Chondrocyte (in vitro differentiated cells): Measurements from ENCODE around the gene GRAMD1B. TPM values are rescaled to one million over a fixed set of nuclear protein-coding genes. Genes with fewer than 3 reads are reported as not detected.

Experiments used
- DNase-seq: peaks from one replicate; pipeline ENCODE4 v3.0.0; 2021; ENCODE audit warnings: mixed read lengths, low spot score
- H3K27ac Mint-ChIP-seq: one replicate; pipeline ENCODE4 v1.8.0; 2021; ENCODE audit warnings: mild to moderate bottlenecking, moderate library complexity, mixed read lengths; ENCODE audit not compliant: unreplicated experiment
- H3K27me3 Mint-ChIP-seq: 2 replicates; pipeline ENCODE4 v1.8.0; 2021; ENCODE audit warnings: low read depth, mixed read lengths
- H3K36me3 Mint-ChIP-seq: 2 replicates; pipeline ENCODE4 v1.8.0; 2021; ENCODE audit warnings: low read depth, mixed read lengths
- H3K4me1 Mint-ChIP-seq: 2 replicates; pipeline ENCODE4 v1.8.0; 2021; ENCODE audit warnings: low read depth, mild to moderate bottlenecking, mixed read lengths
- H3K4me3 Mint-ChIP-seq: one replicate; pipeline ENCODE4 v1.8.0; 2021; ENCODE audit warnings: mild to moderate bottlenecking, moderate library complexity, mixed read lengths; ENCODE audit not compliant: unreplicated experiment
- H3K9me3 Mint-ChIP-seq: 2 replicates; pipeline ENCODE4 v1.8.0; 2021; ENCODE audit warnings: low read depth, mixed read lengths
- CTCF ChIP-seq: fragments of 200-600 bp; sonication (generic); IDR thresholded peaks from 2 replicates; pipeline ENCODE4 v1.5.0; 2021; ENCODE audit warnings: antibody characterized with exemption, mild to moderate bottlenecking, moderate library complexity
- total RNA-seq: library from RNA; stranded (reverse); gene quantifications from 3 replicates; pipeline ENCODE4 v1.2.1, GENCODE V29; 2021

The GRAMD1B gene
- total RNA-seq, 1 donor from 2014 or later, result 0.99 TPM

DNA sequence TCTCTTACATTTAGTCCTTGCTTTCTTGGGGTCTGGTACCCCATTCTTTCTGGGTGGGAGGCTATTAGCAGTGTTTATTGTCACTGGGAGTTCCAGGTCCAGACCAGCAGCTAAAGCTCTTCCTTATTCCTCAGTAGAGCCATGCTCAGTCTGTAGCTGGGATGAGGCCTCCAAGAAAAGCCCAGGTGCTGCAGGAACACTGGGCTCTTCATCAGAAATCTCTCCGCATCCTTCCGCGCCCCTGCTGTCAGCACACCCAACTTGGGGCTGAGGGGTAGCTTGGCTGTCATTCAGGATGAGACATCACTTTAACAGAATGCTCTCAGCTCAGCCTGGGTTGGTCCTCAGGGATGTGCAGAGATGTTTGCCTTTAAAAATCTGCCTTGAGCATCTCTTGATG is 97.5 kb downstream of the GRAMD1B start:
- no peak for DNase-seq
- no peak overlapping the region for H3K4me3 Mint-ChIP-seq
- H3K9me3 Mint-ChIP-seq, result no peaks in the 10 kb centered on the region
- no peak overlapping the region for H3K27ac Mint-ChIP-seq
- no peaks in the 10 kb centered on the region for H3K36me3 Mint-ChIP-seq
- H3K4me1 Mint-ChIP-seq, result no peaks in the 10 kb centered on the region
- H3K27me3 Mint-ChIP-seq, result peaks cover 4% of the 10 kb centered on the region
- TF ChIP-seq CTCF, result no peak

- Mint-ChIP-seq H3K9me3 (no peaks in the 10 kb centered on the region), H3K27me3 (peaks cover 4% of the 10 kb centered on the region), H3K36me3 (no peaks in the 10 kb centered on the region), H3K4me1 (no peaks in the 10 kb centered on the region), H3K4me3 (no peak overlapping the region), H3K27ac (no peak overlapping the region)
- no peak for TF ChIP-seq CTCF
- no peak for DNase-seq
Measured at GRCh38 chr11:123527947-123528346, 97.9 kb downstream of the GRAMD1B start.

GRCh38 chr11:123531325-123531724 is 101.3 kb downstream of the GRAMD1B start:
- H3K4me1 Mint-ChIP-seq, result no peaks in the 10 kb centered on the region
- no peak overlapping the region for H3K27ac Mint-ChIP-seq
- H3K9me3 Mint-ChIP-seq, result no peaks in the 10 kb centered on the region
- no peaks in the 10 kb centered on the region for H3K27me3 Mint-ChIP-seq
- TF ChIP-seq CTCF, result no peak
- H3K4me3 Mint-ChIP-seq, result no peak overlapping the region
- no peak for DNase-seq
- H3K36me3 Mint-ChIP-seq, result no peaks in the 10 kb centered on the region

GRCh38 chr11:123532131-123532530 is 102.1 kb downstream of the GRAMD1B start:
- Mint-ChIP-seq H3K36me3 (no peaks in the 10 kb centered on the region), H3K4me3 (no peak overlapping the region), H3K27ac (no peak overlapping the region), H3K4me1 (no peaks in the 10 kb centered on the region), H3K27me3 (no peaks in the 10 kb centered on the region), H3K9me3 (no peaks in the 10 kb centered on the region)
- no peak for TF ChIP-seq CTCF
- no peak for DNase-seq

DNA sequence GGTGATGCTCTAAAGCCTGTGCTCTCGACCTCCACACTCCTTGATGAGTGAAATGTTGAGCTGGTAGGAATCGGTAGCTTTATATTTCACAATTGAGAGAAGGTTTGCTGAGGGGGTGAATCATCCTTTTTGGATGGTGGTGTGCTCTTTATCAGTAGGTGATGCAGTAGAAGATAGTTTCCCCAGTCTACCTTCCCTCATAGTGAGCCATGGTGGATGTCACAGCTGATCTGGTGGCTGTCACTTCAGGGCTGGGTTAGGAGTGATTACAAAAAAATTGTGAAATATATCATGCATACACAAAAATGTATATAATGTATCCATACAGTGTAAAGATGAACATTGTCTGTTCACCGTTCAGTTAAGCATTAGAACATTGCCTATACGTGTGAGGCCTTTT is 105.3 kb downstream of the GRAMD1B start:
- Mint-ChIP-seq H3K27me3 (no peaks in the 10 kb centered on the region), H3K27ac (no peak overlapping the region), H3K36me3 (no peaks in the 10 kb centered on the region), H3K4me3 (no peak overlapping the region), H3K9me3 (no peaks in the 10 kb centered on the region), H3K4me1 (no peaks in the 10 kb centered on the region)
- no peak for DNase-seq
- TF ChIP-seq CTCF, result no peak
